Tongue (tissue), 2 donors: ENCODE data around the gene HPCAL1. TPM values are rescaled to one million over a fixed set of nuclear protein-coding genes. Genes with fewer than 3 reads are reported as not detected.

Experiments used
- DNase-seq: peaks from one replicate; pipeline ENCODE4 v3.0.0-alpha.2; 2015
- total RNA-seq: library from RNA; depleted of rRNA; stranded (reverse); fragments of >200 nt; gene quantifications from one replicate; pipeline ENCODE4 v1.2.3, GENCODE V29; 2014

HPCAL1 gene
- total RNA-seq, 1 donor from 2014 or later: 37.4 TPM

DNA sequence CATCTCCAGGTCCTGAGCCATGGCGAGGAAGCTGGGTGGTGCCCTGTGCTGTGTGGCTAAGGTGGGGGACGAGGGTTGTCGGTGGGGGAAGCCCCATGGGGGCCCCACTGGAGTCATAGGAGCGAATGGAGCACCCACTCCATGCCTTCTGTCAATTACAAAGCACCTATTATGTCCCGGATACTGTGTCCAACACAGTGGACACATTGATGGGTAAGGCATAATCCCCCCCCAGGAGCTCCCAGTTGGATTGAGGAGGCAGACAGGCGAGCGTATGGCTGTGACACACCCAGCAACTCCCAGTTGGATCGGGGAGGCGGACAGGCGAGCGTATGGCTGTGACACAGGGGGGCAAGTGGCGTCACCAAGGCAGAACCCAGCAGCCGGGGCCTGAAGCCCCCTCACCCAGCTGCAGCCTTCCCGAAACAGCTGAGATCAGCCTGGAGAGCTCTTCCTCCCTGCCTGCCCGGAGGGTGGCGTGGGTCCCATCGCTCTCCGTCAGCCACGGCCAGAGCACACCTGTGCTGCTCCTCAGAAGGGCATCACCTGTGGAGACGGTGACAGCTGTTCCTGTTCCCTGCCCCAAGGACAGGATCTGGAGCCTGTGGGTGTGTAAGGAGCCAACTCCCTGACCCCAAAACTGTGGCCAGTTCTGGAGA, 69.6 kb downstream of the HPCAL1 start:
- DNase-seq: peak; percentile 20

GRCh38 chr2:10372862-10373240, 70.1 kb downstream of the HPCAL1 start:
- DNase-seq: no peak

GRCh38 chr2:10373931-10374330, 71.2 kb downstream of the HPCAL1 start:
- no peak for DNase-seq

DNA sequence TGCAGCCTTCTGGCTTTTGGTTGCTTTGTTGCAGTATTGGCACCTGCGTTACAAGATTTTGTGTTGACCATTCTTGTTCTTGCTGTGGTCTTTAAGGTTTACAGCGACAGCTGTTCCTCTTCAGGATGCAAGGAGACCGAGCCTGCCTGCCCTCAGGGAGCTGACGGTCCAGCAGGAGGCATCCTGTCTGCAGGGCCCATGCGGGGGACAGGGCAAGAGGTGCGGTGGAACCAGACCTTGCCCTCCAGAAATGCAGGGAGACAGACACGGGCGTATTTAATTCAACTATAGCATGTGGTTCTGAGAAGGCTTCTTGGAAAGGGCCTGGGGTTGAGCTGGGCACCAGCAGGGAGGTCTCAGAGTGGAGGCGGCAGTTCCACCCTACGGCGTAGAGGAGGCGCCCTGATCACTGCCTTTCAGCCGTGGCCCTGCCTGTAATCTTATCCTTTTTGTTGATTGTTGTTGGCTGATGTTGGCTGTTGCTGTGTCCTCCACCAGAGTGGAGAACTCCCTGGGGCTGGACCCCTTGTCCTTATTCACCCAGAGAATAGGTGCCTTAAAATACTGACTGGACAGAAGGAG, 71.7 kb downstream of the HPCAL1 start:
- DNase-seq: no peak

GRCh38 chr2:10375570-10376281, 73.0 kb downstream of the HPCAL1 start:
- no peak for DNase-seq

DNA sequence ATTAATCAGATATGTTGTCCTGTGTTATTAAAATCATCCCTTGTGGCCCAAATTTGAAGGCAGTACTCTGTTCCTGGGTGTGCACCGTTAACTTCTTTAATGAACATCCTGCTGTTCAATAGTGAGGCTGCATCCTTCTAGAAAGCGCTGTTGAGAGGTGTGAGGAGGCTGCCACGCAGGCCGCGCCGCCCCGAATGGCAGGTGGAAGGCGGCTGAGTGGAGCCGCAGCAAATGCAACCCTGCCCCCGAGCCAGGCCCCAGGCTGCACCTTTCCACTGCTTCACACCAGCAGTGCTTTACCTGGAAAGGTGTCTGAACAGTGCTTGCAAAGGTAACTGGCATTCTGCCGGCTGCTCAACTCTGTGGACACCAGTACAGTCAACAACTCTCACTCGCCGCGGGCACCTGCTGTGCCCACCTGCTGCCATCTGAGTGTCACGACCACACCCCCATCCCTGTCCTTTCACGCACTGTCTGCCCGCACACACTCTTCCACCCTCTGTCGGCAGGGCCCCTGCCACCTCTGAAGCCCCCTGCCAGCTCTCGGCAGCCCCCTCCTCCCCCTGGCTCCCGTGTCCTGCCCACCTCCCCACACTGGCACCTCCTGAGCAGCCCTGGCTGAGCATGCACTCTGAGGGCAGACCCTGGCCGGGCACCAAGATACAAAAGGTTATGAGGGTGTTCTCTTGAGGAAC, 74.5 kb downstream of the HPCAL1 start:
- no peak for DNase-seq

DNA sequence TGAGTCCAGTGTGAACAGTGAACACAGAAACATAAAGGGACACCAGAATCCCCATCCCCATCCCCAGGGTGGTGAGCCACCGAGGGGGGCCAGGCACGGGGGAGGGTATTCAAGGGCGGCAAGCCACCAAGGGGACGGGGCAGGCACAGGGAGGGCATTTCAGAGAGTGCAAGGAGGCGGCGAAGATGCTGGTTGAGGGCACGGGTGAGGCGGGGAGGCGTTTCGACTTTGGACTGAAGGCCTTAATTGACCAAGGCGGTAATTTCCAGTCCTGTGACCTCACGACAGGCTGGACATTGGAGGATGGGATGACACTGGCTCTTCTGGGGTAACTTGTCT, 75.0 kb downstream of the HPCAL1 start:
- no peak for DNase-seq

DNA sequence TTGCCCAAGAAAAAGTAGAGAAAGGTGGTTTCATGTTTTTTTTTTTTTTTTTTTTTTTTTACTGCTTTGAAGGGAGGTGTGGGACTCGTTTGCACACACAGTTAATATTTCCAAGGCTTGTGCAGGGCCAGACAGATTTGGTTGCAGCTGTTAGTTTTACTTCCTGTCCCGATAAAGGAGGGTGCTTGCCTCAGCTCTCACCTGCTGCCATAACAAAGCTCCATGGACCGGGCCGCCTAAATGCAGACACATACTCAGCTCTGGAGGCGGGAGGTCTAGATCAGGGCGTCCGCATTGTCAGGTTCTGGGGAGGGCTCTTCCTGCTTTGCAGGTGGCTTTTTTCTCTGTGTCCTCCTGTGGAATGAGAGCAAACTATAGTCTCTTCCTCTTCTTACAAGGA, 75.5 kb downstream of the HPCAL1 start:
- no peak for DNase-seq

GRCh38 chr2:10380048-10380926, 77.6 kb downstream of the HPCAL1 start:
- no peak for DNase-seq

DNA sequence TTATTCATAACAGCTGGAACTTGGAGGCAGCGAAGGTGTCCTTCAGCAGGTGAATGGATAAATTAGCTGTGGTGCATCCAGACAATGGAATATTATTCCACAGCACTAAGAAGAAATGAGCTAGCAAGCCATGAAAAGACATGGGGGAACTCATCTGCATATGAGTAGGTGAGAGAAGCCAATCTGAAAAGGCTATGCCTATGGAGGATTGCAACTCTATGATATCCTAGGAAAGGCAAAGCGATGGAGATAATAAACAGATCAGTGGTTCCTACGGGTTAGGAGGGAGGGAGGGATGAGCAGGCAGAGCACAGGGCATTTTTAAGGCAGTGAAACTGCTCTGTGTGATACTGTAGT, 79.3 kb downstream of the HPCAL1 start:
- no peak for DNase-seq

DNA sequence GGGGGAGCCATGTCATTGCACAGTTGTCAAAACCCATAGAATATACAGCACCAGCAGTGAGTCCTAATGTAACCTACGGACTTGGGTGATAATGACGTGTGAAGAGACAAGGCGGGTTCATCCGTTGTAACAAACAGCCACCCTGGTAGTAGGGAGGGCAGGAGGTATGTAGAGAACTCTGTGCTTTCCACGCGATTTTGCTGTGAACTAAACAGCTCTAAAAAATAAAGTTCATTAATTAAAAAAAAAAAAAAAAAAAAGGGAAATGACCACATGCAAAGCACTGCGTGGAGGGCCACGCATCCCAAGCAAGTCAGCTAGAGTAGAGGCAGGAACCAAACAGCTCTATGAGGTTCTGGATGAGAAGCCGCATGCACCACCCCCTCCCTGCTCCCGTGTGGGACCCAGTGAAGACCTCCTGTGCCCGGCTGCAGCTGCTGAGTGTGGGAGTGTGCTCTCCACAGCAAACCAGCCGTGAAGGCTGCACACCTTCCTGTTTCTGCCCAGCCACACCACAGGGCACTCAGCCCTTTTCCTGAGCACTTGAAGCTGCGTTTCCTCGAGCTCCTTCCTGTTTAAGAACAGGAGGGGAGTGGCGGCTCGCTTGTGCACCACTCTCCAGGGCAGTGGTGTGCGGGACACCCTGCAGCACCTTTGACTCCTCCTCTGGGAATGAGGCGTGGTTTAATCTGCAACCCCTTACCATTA, 79.8 kb downstream of the HPCAL1 start:
- DNase-seq: no peak

DNA sequence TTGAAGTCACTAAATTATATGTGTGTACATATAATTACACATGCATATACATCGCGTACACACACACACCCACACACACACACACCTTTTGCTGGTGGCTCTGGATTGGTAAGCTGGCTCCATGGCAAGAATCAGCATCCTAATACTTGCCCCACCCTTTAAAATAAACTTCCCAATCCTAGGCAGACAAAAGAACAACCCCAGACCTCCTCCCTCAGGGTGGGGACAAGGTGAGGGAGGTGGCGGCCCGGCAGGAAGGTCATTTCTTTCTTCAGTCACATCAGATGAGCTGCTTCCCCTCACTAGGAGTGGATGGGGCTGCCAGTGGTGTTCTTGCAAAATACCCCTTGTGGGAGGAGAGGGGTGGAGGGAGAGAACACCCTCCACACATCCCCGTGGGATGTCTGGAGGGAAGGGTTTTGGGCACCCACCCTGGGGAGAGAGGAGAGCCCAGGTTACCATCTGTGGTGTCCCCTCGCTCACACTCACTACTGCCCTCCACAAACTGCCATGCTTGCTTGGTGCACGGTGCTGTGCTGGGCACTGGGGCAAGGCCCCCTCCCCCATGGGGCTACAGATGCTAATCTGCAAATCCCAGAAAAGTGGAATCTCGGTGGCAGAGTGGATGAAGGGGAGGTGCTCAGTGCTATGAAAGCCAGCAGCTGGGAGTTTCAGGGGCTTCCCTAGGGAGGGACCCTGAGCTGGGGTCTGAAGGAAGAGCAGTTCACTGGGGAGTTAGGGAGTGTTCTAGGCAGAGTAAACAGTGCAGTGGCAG, 81.4 kb downstream of the HPCAL1 start:
- DNase-seq: no peak

GRCh38 chr2:10385501-10385900, 82.8 kb downstream of the HPCAL1 start:
- peak; percentile 73 for DNase-seq

DNA sequence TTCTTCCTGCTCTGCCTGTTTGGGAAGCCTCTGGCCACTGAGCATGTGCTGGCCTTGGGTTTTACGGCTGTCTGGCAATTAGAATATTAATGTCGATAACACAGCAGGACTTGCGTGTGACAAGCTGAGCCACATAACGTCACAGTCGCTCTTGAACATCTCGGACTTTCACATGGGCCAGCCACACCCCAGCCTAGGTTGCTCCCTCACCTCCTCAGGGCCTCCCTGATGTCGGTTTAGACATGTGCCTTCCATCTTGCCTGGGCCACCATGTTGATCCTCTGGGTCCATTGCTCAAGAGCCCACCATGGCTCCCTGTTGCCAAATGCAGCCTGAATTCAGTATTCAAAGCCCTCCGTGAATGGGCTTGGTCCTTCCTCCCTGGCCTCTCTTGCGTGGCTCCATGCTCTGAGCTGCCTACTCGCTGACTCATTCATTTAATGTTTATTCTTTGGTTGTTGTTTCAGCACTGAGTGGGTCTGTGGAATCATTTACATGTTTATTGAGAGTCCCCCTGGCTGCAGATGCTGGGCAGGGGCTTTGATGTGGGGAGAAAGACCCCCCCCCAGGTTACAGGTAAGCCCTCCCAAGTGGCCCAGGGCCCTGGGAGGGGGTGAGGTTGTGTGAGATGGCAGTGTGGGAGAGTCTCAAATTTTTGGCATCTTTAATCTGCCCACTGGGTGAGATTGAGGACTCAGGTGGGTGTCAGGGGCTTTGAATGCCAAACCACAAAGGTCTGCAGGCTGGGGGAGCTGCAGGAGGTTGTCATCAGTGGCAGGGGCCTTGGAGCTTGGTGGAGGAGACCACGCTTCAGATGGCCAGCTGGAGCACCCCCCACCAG, 83.4 kb downstream of the HPCAL1 start:
- DNase-seq: no peak

DNA sequence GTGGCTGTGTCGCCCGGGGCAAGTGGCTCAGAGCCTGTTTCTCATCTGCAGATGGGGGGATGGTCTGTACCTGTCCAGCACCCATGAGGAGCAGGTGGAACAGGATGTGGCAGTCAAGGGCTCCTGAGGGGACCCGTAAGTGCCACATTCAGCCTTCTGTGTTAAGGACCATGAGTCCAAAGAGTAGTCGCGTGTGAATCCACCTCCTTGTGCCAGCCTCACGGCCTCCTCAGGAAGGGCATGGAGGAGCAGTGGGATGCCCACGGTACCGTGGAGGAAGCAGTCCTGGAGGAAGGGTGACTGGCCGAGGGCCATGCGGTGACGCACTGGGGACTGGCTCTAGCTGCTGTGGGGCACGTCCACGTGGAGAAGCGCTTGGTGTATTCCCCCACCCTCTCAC, 84.3 kb downstream of the HPCAL1 start:
- no peak for DNase-seq

DNA sequence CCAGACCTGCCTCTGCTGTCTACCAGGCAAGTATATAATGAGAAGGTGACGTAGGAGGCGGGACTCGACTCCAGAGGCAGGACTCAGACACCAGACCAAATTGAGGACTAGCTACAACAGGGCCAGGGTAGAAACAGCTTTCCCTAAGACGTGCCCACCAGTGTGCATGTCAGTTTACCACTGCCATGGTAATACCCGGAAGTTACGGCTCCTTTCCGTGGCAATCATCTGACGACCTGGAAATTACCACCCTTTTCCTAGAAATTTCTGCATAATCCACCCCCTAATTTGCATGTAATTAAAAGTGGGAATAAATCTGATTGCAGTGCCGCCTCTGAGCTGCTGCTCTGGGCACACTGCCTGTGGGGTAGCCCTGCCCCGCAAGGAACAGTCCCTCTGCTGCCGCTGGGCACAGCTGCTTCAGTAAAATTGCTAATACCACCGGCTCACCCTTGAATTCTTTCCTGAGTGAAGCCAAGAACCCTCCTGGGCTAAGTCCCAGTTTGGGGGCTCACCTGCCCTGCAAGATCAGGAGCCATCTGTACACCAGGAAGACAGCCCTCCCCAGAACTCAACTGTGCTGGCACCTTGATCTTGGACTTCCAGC, 86.4 kb downstream of the HPCAL1 start:
- DNase-seq: peak; percentile 64

DNA sequence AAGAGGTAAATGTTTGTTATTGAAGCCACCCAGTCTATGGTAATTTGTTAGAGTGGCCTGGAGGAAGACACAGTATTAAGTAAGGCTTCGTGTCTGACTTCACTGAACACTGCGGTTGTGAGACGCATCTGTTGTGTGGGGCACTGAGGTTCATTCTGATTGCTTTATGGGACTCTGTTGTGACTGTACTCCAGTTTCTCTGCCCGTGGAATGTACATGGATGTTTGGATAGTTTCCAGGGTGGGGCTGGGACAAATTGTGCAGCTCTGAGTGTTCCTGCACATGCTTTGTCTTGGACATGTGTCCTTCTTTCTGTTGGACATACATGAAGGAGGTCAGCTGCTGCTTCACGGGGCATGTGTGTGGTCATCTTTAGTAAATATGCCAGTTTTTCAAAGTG, 86.9 kb downstream of the HPCAL1 start:
- peak; percentile 78 for DNase-seq

GRCh38 chr2:10390369-10390801, 87.7 kb downstream of the HPCAL1 start:
- DNase-seq: no peak

DNA sequence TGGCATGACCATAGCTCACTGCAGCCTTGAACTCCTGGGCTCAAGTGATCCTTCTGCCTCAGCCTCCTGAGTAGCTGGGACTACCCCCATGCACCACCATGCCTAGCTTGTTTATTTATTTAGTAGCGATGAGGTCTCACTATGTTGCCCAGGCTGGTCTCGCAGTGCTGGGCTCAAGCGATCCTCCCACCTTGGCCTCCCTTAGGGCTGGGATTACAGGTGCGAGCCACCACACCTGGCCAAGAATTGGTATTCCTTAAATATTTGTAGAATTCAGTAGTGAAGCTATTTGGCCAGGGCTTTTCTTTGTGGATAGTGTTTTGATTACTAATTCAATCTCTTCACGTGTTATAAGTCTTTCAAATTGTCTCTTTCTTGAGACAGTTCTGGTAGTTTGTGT, 89.4 kb downstream of the HPCAL1 start:
- no peak for DNase-seq
